ENCODE results near the gene MYO3B. TPM values are rescaled to one million over a fixed set of nuclear protein-coding genes. Genes with fewer than 3 reads are reported as not detected.

Gene MYO3B
- total RNA-seq, 1 donor from 2014 or later, result 0.22 TPM

DNA sequence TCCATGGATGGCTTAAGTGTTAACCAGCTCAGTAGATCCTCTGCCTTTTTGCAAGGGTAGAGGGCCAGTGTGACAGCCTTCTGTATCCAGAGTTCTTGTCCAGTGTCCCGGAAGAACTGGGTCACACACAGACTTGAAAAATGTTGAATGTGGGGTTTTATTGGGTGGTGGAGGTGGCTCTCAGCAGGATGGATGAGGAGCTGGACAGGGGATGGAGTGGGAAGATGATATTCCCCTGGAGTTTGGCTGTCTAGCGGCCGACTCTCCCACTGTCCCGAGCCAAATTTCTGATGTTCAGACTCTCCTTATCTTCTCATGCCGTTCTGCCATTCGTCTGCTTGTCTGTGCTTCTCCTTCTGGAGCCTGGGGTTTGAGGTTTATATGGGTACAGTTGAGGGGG, 72.6 kb downstream of the MYO3B start:
- H3K9me3 Mint-ChIP-seq (ENCODE audit: unreplicated experiment), result peaks cover 5% of the 10 kb centered on the region
- no peak overlapping the region for H3K4me3 Mint-ChIP-seq (ENCODE audit: unreplicated experiment)
- H3K27me3 Mint-ChIP-seq (ENCODE audit: unreplicated experiment), result no peaks in the 10 kb centered on the region
- no peaks in the 10 kb centered on the region for H3K4me1 Mint-ChIP-seq (ENCODE audit: low read depth, unreplicated experiment)
- H3K27ac Mint-ChIP-seq (ENCODE audit: unreplicated experiment), result no peak overlapping the region
- TF ChIP-seq, protein P1, sequence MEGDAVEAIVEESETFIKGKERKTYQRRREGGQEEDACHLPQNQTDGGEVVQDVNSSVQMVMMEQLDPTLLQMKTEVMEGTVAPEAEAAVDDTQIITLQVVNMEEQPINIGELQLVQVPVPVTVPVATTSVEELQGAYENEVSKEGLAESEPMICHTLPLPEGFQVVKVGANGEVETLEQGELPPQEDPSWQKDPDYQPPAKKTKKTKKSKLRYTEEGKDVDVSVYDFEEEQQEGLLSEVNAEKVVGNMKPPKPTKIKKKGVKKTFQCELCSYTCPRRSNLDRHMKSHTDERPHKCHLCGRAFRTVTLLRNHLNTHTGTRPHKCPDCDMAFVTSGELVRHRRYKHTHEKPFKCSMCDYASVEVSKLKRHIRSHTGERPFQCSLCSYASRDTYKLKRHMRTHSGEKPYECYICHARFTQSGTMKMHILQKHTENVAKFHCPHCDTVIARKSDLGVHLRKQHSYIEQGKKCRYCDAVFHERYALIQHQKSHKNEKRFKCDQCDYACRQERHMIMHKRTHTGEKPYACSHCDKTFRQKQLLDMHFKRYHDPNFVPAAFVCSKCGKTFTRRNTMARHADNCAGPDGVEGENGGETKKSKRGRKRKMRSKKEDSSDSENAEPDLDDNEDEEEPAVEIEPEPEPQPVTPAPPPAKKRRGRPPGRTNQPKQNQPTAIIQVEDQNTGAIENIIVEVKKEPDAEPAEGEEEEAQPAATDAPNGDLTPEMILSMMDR (IDR thresholded peaks at IDR 0.05; ENCODE audit: partially characterized antibody, unreplicated experiment), result no peak
- no peak for DNase-seq
- no peaks in the 10 kb centered on the region for H3K36me3 Mint-ChIP-seq (ENCODE audit: unreplicated experiment)

DNA sequence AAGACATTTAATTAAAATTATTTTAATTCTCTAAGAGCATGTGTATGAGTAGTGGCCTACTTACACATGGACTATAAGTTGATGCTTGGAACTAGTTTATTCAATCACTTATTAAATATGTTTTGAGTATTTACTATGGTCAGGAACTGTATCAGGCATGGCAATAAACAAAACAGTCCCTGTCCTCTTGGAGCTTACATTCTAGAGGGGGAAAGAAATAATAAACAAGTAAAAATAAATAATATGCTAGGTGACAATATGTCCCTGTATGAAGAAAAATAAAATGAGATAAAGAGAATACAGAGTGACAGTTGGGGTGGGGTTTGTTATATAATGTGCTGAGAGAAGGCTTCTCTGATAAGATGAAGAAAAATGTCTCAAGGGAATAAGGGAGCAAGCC, 74.5 kb downstream of the MYO3B start:
- Mint-ChIP-seq H3K4me1 (ENCODE audit: low read depth, unreplicated experiment) (no peaks in the 10 kb centered on the region), H3K27ac (ENCODE audit: unreplicated experiment) (no peak overlapping the region), H3K9me3 (ENCODE audit: unreplicated experiment) (peaks cover 5% of the 10 kb centered on the region), H3K36me3 (ENCODE audit: unreplicated experiment) (no peaks in the 10 kb centered on the region), H3K4me3 (ENCODE audit: unreplicated experiment) (no peak overlapping the region), H3K27me3 (ENCODE audit: unreplicated experiment) (no peaks in the 10 kb centered on the region)
- no peak for DNase-seq
- TF ChIP-seq, protein P1 (IDR thresholded peaks at IDR 0.05; ENCODE audit: partially characterized antibody, unreplicated experiment), result no peak

DNA sequence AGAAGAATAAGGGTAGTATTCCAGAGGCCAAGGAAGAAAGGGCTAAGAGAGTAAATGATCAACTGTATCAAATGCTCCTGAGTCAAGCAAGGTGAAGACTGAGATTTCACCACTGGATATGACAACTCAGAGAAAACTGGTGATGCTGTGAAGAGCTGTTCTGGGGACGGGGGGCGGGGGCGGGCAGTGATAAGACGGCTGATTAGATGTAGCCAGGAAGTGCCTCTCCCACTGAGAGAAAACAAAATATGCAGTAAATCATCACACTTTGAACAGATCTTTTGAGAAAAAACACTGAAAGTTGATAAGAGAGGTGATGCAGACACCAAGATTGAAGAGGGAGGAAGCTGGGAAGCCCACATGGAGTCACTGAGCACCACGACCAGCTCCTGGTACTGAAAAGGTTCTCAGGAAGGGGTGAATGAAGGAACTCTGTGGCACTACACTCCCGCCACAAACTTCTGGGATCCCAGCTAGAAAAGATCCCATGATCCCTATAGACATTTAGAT, 75.8 kb downstream of the MYO3B start:
- TF ChIP-seq, protein P1 (IDR thresholded peaks at IDR 0.05; ENCODE audit: partially characterized antibody, unreplicated experiment), result no peak
- DNase-seq, result no peak
- no peak overlapping the region for H3K4me3 Mint-ChIP-seq (ENCODE audit: unreplicated experiment)
- no peak overlapping the region for H3K27ac Mint-ChIP-seq (ENCODE audit: unreplicated experiment)
- no peaks in the 10 kb centered on the region for H3K27me3 Mint-ChIP-seq (ENCODE audit: unreplicated experiment)
- peaks cover 5% of the 10 kb centered on the region for H3K9me3 Mint-ChIP-seq (ENCODE audit: unreplicated experiment)
- H3K36me3 Mint-ChIP-seq (ENCODE audit: unreplicated experiment), result no peaks in the 10 kb centered on the region
- no peaks in the 10 kb centered on the region for H3K4me1 Mint-ChIP-seq (ENCODE audit: low read depth, unreplicated experiment)

DNA sequence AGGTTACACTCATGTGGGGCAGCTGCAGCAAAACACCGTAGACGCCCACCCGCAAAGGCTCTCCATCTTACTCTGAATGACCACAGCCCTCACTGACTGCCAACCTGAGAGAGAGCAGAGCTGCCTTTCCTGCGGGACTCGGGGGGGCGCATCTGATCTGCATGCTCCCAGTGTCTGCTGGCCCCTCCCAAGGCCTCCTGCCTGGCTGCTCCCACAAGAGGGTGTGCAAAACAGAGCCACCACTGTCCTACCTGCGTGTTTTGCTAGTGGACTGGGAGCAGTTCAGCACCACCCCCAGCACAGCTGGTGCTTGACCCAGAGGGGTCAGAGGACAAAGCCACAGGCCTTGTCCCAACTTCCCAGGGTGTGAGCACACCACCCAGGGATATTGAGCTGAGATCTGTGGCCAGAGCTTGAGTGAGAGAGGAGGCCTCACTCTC, 76.4 kb downstream of the MYO3B start:
- TF ChIP-seq, protein P1 (IDR thresholded peaks at IDR 0.05; ENCODE audit: partially characterized antibody, unreplicated experiment), result no peak
- no peaks in the 10 kb centered on the region for H3K36me3 Mint-ChIP-seq (ENCODE audit: unreplicated experiment)
- no peak overlapping the region for H3K27ac Mint-ChIP-seq (ENCODE audit: unreplicated experiment)
- H3K4me1 Mint-ChIP-seq (ENCODE audit: low read depth, unreplicated experiment), result no peaks in the 10 kb centered on the region
- H3K4me3 Mint-ChIP-seq (ENCODE audit: unreplicated experiment), result no peak overlapping the region
- H3K27me3 Mint-ChIP-seq (ENCODE audit: unreplicated experiment), result no peaks in the 10 kb centered on the region
- peaks cover 5% of the 10 kb centered on the region for H3K9me3 Mint-ChIP-seq (ENCODE audit: unreplicated experiment)
- no peak for DNase-seq

DNA sequence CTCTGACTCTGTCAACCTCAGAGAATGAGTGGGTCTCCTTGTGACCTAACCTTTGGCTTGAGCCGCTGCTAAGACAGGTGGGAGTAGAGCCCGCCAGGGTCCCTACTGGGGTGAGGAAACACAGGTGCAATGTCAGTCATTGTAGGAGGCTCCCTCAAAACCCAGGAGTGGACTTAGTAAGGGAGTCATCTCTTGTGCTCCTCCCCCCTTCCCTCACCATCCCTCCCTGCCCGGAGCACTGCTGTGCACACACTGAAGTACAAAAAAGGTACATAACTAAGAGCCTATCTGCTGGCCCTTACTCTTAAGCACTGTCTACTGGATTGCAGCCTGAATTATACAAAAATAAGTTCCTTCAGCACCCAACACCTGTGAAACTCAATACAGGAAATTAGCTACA, 77.2 kb downstream of the MYO3B start:
- DNase-seq, result no peak
- Mint-ChIP-seq H3K27ac (ENCODE audit: unreplicated experiment) (no peak overlapping the region), H3K4me3 (ENCODE audit: unreplicated experiment) (no peak overlapping the region), H3K9me3 (ENCODE audit: unreplicated experiment) (peaks cover 5% of the 10 kb centered on the region), H3K27me3 (ENCODE audit: unreplicated experiment) (no peaks in the 10 kb centered on the region), H3K4me1 (ENCODE audit: low read depth, unreplicated experiment) (no peaks in the 10 kb centered on the region), H3K36me3 (ENCODE audit: unreplicated experiment) (peaks cover under 1% of the 10 kb centered on the region)
- TF ChIP-seq, protein P1 (IDR thresholded peaks at IDR 0.05; ENCODE audit: partially characterized antibody, unreplicated experiment), result no peak
